Immature natural killer cell (primary cell): Measurements from ENCODE around the gene APBA1. TPM values are rescaled to one million over a fixed set of nuclear protein-coding genes. Genes with fewer than 3 reads are reported as not detected.

ENCODE experiments used
- DNase-seq, 3 donors: peaks; one replicate each; pipeline ENCODE4 v3.0.0; 2022; ENCODE audit warnings: mixed read lengths in 1 of 3
- H3K27ac Mint-ChIP-seq, 6 donors: one replicate each; pipeline ENCODE4 v1.8.0; 2020; ENCODE audit warnings: mixed read lengths in 6 of 6, mild to moderate bottlenecking in 5 of 6, inconsistent platforms in 4 of 6, moderate library complexity in 3 of 6
- H3K27me3 Mint-ChIP-seq, 3 donors: one replicate each; pipeline ENCODE4 v1.8.0; 2020 to 2021; ENCODE audit warnings: low read depth in 3 of 3, mild to moderate bottlenecking in 3 of 3, mixed read lengths in 3 of 3, moderate library complexity in 3 of 3, inconsistent platforms in 1 of 3
- H3K36me3 Mint-ChIP-seq, 3 donors: one replicate each; pipeline ENCODE4 v1.8.0; 2020; ENCODE audit warnings: mixed read lengths in 3 of 3, inconsistent platforms in 2 of 3, mild to moderate bottlenecking in 2 of 3
- H3K4me1 Mint-ChIP-seq, 2 donors: one replicate each; pipeline ENCODE4 v1.8.0; 2020; ENCODE audit warnings: inconsistent platforms in 2 of 2, mild to moderate bottlenecking in 2 of 2, mixed read lengths in 2 of 2, moderate library complexity in 1 of 2
- H3K4me3 Mint-ChIP-seq, 5 donors: one replicate each; pipeline ENCODE4 v1.8.0; 2020; ENCODE audit warnings: mild to moderate bottlenecking in 5 of 5, mixed read lengths in 5 of 5, inconsistent platforms in 3 of 5, moderate library complexity in 3 of 5
- H3K9me3 Mint-ChIP-seq, 6 donors: one replicate each; pipeline ENCODE4 v1.8.0; 2020; ENCODE audit warnings: mild to moderate bottlenecking in 6 of 6, mixed read lengths in 6 of 6, inconsistent platforms in 4 of 6, moderate library complexity in 3 of 6
- polyA plus RNA-seq, 3 donors: library from polyadenylated mRNA; unstranded; fragments of 300-500 nt; fragmentation: Illumina TruSeq; gene quantifications; one replicate each; pipeline ENCODE4 v1.2.3, GENCODE V29; 2021

APBA1 gene
- polyA plus RNA-seq, 3 donors from 2014 or later = not detected

DNA sequence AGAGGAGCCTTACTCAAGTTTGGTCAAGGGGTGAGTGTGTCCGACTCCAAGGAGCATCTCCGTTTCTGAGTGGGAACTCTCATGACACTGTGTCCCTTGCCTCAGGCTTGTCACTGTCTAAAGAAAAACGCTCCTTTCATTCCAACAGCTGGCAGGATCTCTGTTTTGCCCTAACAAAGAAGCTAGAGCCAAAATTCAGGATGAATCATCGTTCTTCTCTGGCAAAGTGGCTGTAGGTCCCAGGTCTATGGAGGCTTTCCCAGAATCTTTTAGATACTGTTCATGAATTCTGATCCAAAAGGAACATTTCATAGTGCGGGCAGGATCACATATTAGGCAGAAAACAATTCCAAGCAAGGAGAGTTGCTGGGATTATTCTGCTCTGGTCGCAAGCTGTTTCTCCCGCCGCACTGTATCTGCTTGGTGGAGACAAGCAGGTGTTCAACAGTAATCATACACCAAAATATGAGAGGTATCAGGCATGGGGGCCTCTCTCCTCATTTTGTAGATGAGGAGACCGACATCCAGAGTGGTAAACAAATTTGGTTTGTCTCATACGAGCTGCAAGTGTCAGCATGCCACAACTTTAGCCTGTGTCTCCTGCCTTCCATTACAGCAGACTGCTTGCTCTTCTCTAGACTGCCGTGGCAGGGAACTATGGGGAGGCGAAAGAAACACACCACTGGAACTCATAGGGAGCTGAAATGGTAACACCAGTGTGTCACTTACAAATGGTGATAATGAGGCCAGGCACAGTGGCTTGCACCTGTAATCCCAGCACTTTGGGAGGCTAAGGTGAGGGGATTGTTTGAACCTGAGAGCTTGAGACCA is 274.6 kb downstream of the APBA1 start:
- H3K4me3 Mint-ChIP-seq = no peak overlapping the region
- no peak for DNase-seq
- peaks cover 0 to 4% (median 1%) of the 10 kb centered on the region in 3 donors for H3K27me3 Mint-ChIP-seq
- no peaks in the 10 kb centered on the region for H3K4me1 Mint-ChIP-seq
- no peaks in the 10 kb centered on the region for H3K36me3 Mint-ChIP-seq
- H3K9me3 Mint-ChIP-seq = no peaks in the 10 kb centered on the region
- H3K27ac Mint-ChIP-seq = no peak overlapping the region

DNA sequence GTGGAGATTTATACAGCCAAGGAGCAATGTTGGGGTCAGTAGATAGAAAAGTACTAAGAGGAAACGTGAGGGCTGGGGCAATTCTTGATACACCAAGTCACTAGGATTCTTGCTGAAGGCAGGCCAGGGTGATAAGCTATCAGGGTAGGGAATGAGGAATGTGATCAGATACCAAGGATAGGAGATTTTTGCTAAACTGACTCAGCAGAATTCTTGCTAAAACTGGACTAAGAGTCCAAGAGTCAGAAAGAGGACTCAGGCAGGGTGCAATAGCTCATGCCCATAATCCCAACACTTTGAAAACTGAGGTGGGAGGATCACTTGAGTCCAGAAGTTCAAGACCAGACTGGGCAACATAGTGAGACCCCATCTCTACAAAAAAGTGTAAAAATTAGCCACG is 275.4 kb downstream of the APBA1 start:
- DNase-seq = no peak
- Mint-ChIP-seq H3K4me3 (no peak overlapping the region), H3K27ac (no peak overlapping the region), H3K9me3 (no peaks in the 10 kb centered on the region), H3K27me3 (peaks cover 2 to 8% (median 2%) of the 10 kb centered on the region in 3 donors), H3K36me3 (no peaks in the 10 kb centered on the region), H3K4me1 (no peaks in the 10 kb centered on the region)

DNA sequence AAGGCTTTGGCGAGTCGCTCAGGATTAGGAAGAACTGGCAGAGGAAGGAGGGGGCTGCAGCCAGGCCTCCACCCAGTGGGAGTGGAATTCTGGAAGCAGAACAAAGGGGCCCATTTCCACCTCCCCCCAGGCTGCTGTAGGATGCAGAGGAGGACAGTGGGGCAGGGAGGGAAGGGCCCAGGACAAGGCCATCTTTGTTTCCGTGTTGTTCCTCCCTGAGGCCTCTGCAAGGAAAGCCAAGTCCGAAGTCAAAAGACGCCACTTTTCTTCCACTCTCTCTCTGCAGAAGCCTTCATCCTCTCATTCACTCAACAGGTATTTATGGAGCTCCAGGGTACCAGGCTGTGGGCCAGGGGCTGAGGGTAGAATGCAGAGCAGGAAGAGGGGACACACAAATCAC is 276.5 kb downstream of the APBA1 start:
- DNase-seq = no peak
- Mint-ChIP-seq H3K27ac (no peak overlapping the region), H3K27me3 (peaks cover 2 to 8% (median 2%) of the 10 kb centered on the region in 3 donors), H3K4me3 (no peak overlapping the region), H3K36me3 (no peaks in the 10 kb centered on the region), H3K9me3 (no peaks in the 10 kb centered on the region), H3K4me1 (no peaks in the 10 kb centered on the region)

DNA sequence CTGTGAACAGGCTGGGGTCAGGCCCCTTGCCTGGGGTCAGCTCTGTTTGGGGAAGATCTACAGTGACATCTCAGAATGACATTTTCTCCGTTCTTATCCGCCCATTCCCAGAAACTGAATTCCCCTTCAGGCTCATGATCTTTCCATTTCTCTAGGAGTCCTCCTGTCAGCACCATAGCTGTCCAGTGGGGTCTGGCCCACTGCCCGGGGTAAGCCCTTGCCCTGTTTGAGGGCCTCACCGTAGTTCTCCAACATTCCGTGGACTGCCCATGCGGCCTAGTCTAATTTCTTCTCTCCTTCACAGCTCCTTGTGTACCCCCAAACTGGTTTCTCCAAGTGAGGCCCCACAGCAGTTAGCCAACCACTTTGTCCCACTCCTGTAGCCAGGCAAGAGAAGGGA is 278.7 kb downstream of the APBA1 start:
- Mint-ChIP-seq H3K36me3 (no peaks in the 10 kb centered on the region), H3K9me3 (no peaks in the 10 kb centered on the region), H3K4me3 (no peak overlapping the region), H3K27ac (no peak overlapping the region), H3K27me3 (peaks cover 3 to 6% (median 4%) of the 10 kb centered on the region in 3 donors), H3K4me1 (no peaks in the 10 kb centered on the region)
- DNase-seq = no peak

DNA sequence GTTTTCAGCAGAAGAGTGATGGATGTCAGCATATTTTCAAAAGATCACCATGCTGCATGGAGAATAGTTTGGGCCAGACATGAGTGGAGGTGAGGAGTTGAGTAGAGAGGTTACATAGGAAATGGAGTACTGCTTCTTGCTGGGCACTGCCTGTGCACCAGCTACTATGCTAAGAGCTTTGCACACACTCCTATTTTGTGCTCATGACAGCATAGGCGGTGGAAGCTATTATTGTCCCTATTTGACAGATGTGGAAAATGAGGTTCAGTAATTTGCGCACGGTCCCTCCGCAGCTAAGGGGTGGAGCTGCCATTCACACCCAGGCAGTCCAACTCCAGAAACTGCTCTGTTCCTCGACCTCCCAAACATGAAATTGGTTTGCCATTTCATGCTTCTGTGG is 279.3 kb downstream of the APBA1 start:
- Mint-ChIP-seq H3K9me3 (no peaks in the 10 kb centered on the region), H3K27ac (no peak overlapping the region), H3K4me1 (no peaks in the 10 kb centered on the region), H3K27me3 (peaks cover 4 to 8% (median 5%) of the 10 kb centered on the region in 3 donors), H3K36me3 (no peaks in the 10 kb centered on the region), H3K4me3 (no peak overlapping the region)
- DNase-seq = no peak

DNA sequence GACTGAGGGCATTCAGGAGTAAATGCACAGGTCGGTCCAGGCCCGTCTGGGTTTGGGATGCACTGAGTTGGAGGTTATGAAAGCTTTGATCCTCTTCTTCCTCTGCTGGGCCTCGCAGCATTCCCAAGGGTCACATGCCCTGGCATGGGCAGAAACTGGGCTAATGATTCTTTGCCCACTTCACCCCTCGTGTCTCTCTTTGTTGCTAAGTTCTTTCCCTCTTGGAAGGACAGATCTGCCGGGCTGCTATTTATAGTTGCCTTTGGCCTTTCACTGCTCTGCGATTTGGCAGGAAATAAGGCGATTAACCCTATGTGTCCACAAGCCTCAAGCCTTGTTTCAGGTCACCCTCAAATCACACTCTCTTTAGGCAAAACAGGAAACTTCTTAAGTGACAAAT is 280.2 kb downstream of the APBA1 start:
- H3K27me3 Mint-ChIP-seq = peaks cover 5 to 8% (median 6%) of the 10 kb centered on the region in 3 donors
- H3K9me3 Mint-ChIP-seq = no peaks in the 10 kb centered on the region
- no peaks in the 10 kb centered on the region for H3K4me1 Mint-ChIP-seq
- H3K36me3 Mint-ChIP-seq = no peaks in the 10 kb centered on the region
- no peak for DNase-seq
- no peak overlapping the region for H3K4me3 Mint-ChIP-seq
- H3K27ac Mint-ChIP-seq = no peak overlapping the region

DNA sequence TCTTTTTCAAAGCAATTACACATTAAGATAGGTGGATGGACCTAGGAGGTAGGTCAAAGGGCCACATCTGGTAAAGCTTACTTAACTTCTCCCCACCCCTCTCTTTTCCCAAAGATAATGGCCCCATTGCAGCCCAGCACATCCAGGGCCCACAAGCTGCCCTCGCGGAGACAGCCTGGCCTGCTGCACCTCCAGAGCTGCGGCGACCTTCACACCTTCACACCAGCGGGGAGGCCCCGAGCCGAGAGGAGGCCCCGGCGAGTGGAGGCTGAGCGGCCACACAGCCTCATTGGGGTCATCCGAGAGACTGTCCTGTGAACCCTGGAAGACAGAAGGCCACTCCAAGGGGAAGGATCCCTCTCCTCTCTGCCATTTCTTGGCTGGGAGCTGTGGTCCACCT is 280.7 kb downstream of the APBA1 start:
- H3K27ac Mint-ChIP-seq = no peak overlapping the region
- no peak overlapping the region for H3K4me3 Mint-ChIP-seq
- no peaks in the 10 kb centered on the region for H3K4me1 Mint-ChIP-seq
- H3K36me3 Mint-ChIP-seq = no peaks in the 10 kb centered on the region
- peaks cover 5 to 8% (median 6%) of the 10 kb centered on the region in 3 donors for H3K27me3 Mint-ChIP-seq
- no peak for DNase-seq
- H3K9me3 Mint-ChIP-seq = no peaks in the 10 kb centered on the region

DNA sequence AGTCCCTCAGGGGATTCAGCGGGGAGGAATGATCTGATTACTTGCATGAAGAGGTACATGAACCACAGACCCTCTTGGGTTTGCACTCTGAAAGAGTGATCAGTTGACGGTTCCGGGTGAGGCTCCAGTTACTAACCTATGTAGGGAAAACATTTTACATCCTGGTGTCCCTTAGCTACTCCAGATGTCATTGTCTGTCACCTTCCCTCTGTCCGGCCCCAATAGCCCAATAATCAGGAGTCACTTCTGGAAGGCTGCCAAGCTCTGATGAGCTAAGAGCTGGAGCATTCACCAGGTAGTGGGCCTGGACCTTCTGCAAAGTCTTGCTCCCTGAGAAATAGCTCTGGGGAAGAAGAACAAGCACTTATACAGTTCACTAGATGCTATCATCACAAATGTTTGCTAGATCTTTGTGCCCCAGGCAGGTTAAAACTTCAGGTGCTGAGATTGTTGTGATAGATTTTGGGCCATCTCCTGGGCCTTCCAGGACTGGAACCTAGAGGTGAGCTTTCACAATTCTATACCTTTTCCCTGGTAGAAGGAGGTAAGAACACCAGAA is 282.7 kb downstream of the APBA1 start:
- H3K36me3 Mint-ChIP-seq = no peaks in the 10 kb centered on the region
- no peak for DNase-seq
- H3K9me3 Mint-ChIP-seq = no peaks in the 10 kb centered on the region
- H3K27ac Mint-ChIP-seq = no peak overlapping the region
- no peak overlapping the region for H3K4me3 Mint-ChIP-seq
- H3K4me1 Mint-ChIP-seq = no peaks in the 10 kb centered on the region
- peaks cover 5 to 8% (median 6%) of the 10 kb centered on the region in 3 donors for H3K27me3 Mint-ChIP-seq

DNA sequence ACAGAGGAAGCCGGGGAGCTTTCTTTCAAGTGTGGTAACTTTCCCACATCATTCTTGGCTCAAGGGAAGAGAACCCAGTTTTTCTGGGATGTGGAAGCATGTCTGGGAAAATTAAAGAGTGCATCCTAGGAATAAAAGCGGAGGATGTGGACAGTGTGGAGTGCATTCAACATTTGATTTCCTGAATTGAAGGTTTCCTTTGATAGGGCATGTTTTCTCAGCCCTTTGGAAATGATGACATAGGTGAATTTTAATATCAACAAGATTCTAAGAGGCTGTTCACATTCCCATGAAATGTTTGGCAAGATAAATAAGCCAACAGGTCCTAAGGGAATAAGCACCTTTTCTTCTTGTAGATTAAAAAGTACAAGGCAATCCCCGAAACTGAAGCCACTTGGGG is 283.6 kb downstream of the APBA1 start:
- Mint-ChIP-seq H3K4me1 (no peaks in the 10 kb centered on the region), H3K9me3 (no peaks in the 10 kb centered on the region), H3K27me3 (peaks cover 5 to 9% (median 6%) of the 10 kb centered on the region in 3 donors), H3K36me3 (no peaks in the 10 kb centered on the region), H3K4me3 (no peak overlapping the region), H3K27ac (no peak overlapping the region)
- DNase-seq = no peak

DNA sequence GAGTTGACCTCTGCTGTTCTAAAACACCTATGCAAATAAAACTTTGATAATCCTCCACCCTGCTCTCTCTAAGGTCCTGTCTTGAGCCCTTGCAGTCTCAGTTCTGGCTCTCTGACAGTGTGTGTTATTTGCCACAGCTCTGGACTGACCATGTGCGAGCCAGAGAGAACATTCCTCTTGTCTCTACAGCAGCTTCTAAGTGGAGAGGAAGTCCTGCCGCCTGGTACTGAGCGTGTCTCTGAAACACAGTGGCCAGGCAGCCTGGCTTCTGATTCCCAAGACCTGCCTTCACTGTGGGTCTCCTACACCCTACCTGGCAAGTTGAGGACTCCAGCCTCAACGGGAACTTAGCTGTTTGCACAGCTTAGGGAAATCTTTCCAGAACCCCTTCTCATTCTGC is 285.5 kb downstream of the APBA1 start:
- Mint-ChIP-seq H3K27ac (no peak overlapping the region), H3K27me3 (peaks cover 4 to 6% (median 4%) of the 10 kb centered on the region in 3 donors), H3K36me3 (no peaks in the 10 kb centered on the region), H3K4me3 (no peak overlapping the region), H3K9me3 (peaks cover 0 to 2% (median 0%) of the 10 kb centered on the region in 6 donors), H3K4me1 (no peaks in the 10 kb centered on the region)
- DNase-seq = no peak

DNA sequence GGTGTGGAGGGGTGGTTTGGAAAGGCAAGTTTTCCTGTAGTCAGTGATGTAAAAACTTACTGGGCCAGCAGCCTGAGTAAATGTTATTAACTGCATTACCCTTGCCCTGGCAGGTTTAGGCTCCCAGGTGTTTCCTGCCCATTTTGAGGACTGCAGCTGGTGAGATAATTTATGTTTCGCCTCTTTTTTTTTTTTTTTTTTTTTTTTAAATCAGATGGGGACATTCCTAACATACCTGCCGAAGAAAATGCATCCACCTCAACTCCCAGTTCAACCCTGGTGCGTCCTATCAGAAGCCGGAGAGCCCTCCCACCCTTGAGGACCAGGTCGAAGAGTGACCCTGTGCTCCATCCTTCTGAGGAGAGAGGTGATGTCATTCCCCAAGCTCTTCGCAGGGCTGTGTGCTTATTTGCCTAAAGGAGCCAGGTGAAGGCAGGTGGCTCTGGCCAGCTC is 286.6 kb downstream of the APBA1 start:
- Mint-ChIP-seq H3K36me3 (no peaks in the 10 kb centered on the region), H3K4me3 (no peak overlapping the region), H3K4me1 (no peaks in the 10 kb centered on the region), H3K9me3 (peaks cover 0 to 2% (median 0%) of the 10 kb centered on the region in 6 donors), H3K27ac (no peak overlapping the region), H3K27me3 (peaks cover 4 to 6% (median 4%) of the 10 kb centered on the region in 3 donors)
- no peak for DNase-seq

DNA sequence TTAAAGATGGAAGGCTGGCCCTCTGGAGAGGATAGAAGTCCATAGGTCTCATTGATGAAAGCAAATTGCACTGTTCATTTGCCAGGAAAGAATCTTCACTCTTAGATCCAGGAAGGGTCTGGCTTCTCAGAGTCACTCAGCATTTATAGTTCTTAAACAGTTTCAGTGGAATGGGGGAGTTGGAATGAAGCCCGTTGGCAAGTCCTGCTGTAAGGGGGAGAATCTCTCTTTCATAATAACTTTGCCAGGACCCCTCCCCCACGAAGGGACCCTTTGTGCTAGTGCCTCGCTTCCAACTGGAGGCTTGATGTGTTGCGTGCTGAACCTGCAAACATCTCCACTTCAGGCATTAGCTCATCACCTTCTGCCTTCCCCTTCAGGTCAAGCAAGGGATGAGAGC is 290.0 kb downstream of the APBA1 start:
- Mint-ChIP-seq H3K9me3 (peaks cover 0 to 2% (median 0%) of the 10 kb centered on the region in 6 donors), H3K4me1 (no peaks in the 10 kb centered on the region), H3K27me3 (peaks cover 2% of the 10 kb centered on the region in 3 donors), H3K36me3 (no peaks in the 10 kb centered on the region), H3K27ac (no peak overlapping the region), H3K4me3 (no peak overlapping the region)
- no peak for DNase-seq

DNA sequence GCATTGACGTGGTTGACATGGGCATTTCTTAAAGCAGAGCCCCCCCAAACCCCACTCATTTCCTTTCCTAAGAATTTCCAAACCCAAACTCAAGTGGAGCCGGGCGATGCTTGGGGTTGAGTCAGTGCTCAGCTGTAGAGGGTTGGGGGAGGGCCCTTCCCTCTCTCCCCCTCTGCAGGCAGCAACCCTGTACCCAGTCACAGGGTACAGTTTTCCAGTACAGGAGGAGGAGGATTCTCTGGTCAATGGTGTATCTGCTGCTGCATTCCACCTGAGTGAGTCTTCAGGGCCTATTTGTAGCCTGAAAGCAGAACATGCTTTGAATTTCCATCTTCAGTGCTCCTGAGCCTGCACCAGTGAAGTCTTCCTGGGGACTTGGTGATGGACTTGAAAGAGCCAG is 291.4 kb downstream of the APBA1 start:
- H3K4me3 Mint-ChIP-seq = no peak overlapping the region
- H3K27ac Mint-ChIP-seq = no peak overlapping the region
- DNase-seq = no peak
- H3K9me3 Mint-ChIP-seq = peaks cover 0 to 2% (median 0%) of the 10 kb centered on the region in 6 donors
- H3K4me1 Mint-ChIP-seq = no peaks in the 10 kb centered on the region
- H3K27me3 Mint-ChIP-seq = peaks cover 2 to 3% (median 3%) of the 10 kb centered on the region in 3 donors
- no peaks in the 10 kb centered on the region for H3K36me3 Mint-ChIP-seq

DNA sequence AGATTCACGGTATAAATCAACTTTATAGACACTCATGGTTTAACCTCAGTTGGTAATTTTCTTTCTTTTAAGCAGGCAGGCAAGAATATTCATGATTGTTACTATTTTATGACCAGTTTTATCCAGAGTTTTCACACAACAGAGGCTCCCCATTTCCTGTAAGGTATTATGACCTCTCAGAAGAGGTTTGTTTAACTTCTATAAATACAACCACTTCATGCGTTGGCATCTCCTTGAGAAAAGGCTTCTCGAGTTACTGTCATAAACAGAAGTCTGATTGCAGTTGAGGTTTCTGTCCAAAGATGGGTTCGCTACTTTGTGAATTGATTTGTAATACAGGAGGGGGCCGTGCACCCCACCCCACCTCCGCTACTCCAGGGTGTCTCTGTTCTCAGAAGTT is 291.9 kb downstream of the APBA1 start:
- Mint-ChIP-seq H3K36me3 (no peaks in the 10 kb centered on the region), H3K27me3 (peaks cover 2 to 5% (median 3%) of the 10 kb centered on the region in 3 donors), H3K4me1 (no peaks in the 10 kb centered on the region)

More for the DNA sequence above, 291.9 kb downstream of the APBA1 start:
- Mint-ChIP-seq H3K27ac (no peak overlapping the region), H3K9me3 (peaks cover 0 to 2% (median 0%) of the 10 kb centered on the region in 6 donors), H3K4me3 (no peak overlapping the region)
- no peak for DNase-seq
